HCT116 (cell line): ENCODE results near the gene TMEM184A.

Source experiments
- EGR1 ChIP-seq: IDR thresholded peaks from 2 replicates; pipeline ENCODE4 v1.6.1; 2012; ENCODE audit warnings: low read depth
- EZH2 ChIP-seq: fragments of 200-600 bp; sonication (generic); IDR thresholded peaks from 2 replicates; pipeline ENCODE4 v1.6.1; 2017; ENCODE audit warnings: antibody characterized with exemption, mixed run types
- EZH2phosphoT487 ChIP-seq: fragments of 200-600 bp; IDR thresholded peaks from 2 replicates; pipeline ENCODE4 v1.6.1; 2018; ENCODE audit warnings: antibody characterized with exemption, borderline replicate concordance
- POLR2A ChIP-seq: IDR thresholded peaks from 2 replicates; pipeline ENCODE4 v1.7.0; 2011; ENCODE audit warnings: borderline replicate concordance; ENCODE audit not compliant: insufficient read depth, insufficient read length; ENCODE audit errors: extremely low read depth
- POLR2AphosphoS5 ChIP-seq: IDR thresholded peaks from 2 replicates; pipeline ENCODE4 v1.6.1; 2011; ENCODE audit warnings: mild to moderate bottlenecking, low read depth, low read length, moderate library complexity
- SP1 ChIP-seq: IDR thresholded peaks from 2 replicates; pipeline ENCODE4 v1.6.1; 2012; ENCODE audit warnings: low read depth
- ZFX ChIP-seq: fragments of 450-650 bp; IDR thresholded peaks from 2 replicates; pipeline ENCODE4 v1.6.1; 2017
- TF ChIP-seq, protein P1 (sequence below), 3 experiments: fragments of 200-600 bp in 1 of 3; sonication (generic) in 1 of 3; IDR thresholded peaks in 2 of 3; conservative IDR thresholded peaks in 1 of 3; 2 replicates each; pipeline ENCODE4 v1.5.1; 2012 to 2017; ENCODE audit warnings: low read depth in 2 of 3, low read length in 2 of 3, antibody characterized with exemption in 1 of 3, borderline replicate concordance in 1 of 3, control low read depth in 1 of 3, mild to moderate bottlenecking in 1 of 3, mixed read lengths in 1 of 3, mixed run types in 1 of 3, moderate library complexity in 1 of 3; ENCODE audit not compliant: insufficient read depth in 1 of 3
- TF ChIP-seq, protein P2 (sequence below): IDR thresholded peaks from 2 replicates; pipeline ENCODE4 v1.6.1; 2012; ENCODE audit warnings: low read depth
- TF ChIP-seq, protein P3 (sequence below): IDR thresholded peaks from 2 replicates; pipeline ENCODE4 v1.6.1; 2012

DNA sequence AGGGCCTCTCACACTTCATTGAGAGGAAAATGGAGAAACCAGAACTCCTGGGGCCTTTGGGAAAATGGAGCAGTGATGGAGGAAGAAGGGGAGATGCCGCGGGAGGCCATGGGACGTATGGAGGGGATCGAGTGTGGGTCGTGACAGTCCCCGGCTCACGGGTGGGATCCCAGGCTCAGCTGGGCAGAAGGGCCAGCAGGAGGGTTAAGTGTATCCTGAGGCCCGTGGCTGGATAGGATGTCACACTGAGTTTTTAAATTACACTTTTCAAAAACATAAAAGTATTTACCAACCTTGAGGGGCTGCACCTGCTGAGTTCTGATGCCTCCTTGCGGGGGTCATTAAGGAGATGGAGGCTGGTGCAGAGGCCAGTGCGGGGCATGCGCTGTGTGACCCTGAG is 41.8 kb upstream of the TMEM184A start:
- TF ChIP-seq, protein P1, sequence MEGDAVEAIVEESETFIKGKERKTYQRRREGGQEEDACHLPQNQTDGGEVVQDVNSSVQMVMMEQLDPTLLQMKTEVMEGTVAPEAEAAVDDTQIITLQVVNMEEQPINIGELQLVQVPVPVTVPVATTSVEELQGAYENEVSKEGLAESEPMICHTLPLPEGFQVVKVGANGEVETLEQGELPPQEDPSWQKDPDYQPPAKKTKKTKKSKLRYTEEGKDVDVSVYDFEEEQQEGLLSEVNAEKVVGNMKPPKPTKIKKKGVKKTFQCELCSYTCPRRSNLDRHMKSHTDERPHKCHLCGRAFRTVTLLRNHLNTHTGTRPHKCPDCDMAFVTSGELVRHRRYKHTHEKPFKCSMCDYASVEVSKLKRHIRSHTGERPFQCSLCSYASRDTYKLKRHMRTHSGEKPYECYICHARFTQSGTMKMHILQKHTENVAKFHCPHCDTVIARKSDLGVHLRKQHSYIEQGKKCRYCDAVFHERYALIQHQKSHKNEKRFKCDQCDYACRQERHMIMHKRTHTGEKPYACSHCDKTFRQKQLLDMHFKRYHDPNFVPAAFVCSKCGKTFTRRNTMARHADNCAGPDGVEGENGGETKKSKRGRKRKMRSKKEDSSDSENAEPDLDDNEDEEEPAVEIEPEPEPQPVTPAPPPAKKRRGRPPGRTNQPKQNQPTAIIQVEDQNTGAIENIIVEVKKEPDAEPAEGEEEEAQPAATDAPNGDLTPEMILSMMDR (IDR thresholded peaks at IDR 0.05 in 2 of 3, conservative IDR thresholded peaks at IDR 0.05 in 1 of 3; ENCODE audit: borderline replicate concordance in 1 of 3, insufficient read depth in 1 of 3, low read depth in 2 of 3, low read length in 2 of 3) = no peak
- TF ChIP-seq POLR2A (no peak), SP1 (no peak), POLR2AphosphoS5 (no peak), EZH2phosphoT487 (no peak), EGR1 (no peak), EZH2 (no peak), ZFX (no peak)
- TF ChIP-seq, protein P2, sequence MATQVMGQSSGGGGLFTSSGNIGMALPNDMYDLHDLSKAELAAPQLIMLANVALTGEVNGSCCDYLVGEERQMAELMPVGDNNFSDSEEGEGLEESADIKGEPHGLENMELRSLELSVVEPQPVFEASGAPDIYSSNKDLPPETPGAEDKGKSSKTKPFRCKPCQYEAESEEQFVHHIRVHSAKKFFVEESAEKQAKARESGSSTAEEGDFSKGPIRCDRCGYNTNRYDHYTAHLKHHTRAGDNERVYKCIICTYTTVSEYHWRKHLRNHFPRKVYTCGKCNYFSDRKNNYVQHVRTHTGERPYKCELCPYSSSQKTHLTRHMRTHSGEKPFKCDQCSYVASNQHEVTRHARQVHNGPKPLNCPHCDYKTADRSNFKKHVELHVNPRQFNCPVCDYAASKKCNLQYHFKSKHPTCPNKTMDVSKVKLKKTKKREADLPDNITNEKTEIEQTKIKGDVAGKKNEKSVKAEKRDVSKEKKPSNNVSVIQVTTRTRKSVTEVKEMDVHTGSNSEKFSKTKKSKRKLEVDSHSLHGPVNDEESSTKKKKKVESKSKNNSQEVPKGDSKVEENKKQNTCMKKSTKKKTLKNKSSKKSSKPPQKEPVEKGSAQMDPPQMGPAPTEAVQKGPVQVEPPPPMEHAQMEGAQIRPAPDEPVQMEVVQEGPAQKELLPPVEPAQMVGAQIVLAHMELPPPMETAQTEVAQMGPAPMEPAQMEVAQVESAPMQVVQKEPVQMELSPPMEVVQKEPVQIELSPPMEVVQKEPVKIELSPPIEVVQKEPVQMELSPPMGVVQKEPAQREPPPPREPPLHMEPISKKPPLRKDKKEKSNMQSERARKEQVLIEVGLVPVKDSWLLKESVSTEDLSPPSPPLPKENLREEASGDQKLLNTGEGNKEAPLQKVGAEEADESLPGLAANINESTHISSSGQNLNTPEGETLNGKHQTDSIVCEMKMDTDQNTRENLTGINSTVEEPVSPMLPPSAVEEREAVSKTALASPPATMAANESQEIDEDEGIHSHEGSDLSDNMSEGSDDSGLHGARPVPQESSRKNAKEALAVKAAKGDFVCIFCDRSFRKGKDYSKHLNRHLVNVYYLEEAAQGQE = no peak
- TF ChIP-seq, protein P3, sequence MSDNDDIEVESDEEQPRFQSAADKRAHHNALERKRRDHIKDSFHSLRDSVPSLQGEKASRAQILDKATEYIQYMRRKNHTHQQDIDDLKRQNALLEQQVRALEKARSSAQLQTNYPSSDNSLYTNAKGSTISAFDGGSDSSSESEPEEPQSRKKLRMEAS = no peak
